ENCODE results near the gene PDAP1.
"Not testable (repeated sequence)": the region's sequence is repeated elsewhere in the genome, so short reads cannot be mapped to it uniquely, and the experiment has no call there.

The PDAP1 gene

GRCh38 chr7:99379043-99379577, 29.3 kb downstream of the PDAP1 start:
- peak; percentile 32 for DNase-seq (ENCODE audit: low read depth)

GRCh38 chr7:99375070-99375807, 33.2 kb downstream of the PDAP1 start:
- DNase-seq (ENCODE audit: low read depth), result peak; percentile 57

- DNase-seq (ENCODE audit: low read depth), result peak; percentile 81
Measured at GRCh38 chr7:99374111-99375064, 34.0 kb downstream of the PDAP1 start, which contains the start of gene ARPC1B. TSS of gene ARPC1B (plus strand) at chr7:99374730. CDS start at chr7:99385715, 10,985 bp downstream.

- no peak for DNase-seq (ENCODE audit: low read depth)
Measured at GRCh38 chr7:99373091-99374066, 35.0 kb downstream of the PDAP1 start.

GRCh38 chr7:99372275-99373090, 35.9 kb downstream of the PDAP1 start:
- no peak for DNase-seq (ENCODE audit: low read depth)

- no peak for DNase-seq (ENCODE audit: low read depth)
Measured at GRCh38 chr7:99371376-99371920, 36.9 kb downstream of the PDAP1 start.

- no peak for DNase-seq (ENCODE audit: low read depth)
Measured at GRCh38 chr7:99369767-99370391, 38.5 kb downstream of the PDAP1 start.

- no peak for DNase-seq (ENCODE audit: low read depth)
Measured at GRCh38 chr7:99368750-99369389, 39.5 kb downstream of the PDAP1 start.

GRCh38 chr7:99366646-99367045, 41.8 kb downstream of the PDAP1 start:
- no peak for DNase-seq (ENCODE audit: low read depth)

GRCh38 chr7:99365318-99366141, 42.9 kb downstream of the PDAP1 start:
- peak; percentile 45 for DNase-seq (ENCODE audit: low read depth)

GRCh38 chr7:99363286-99363685, 45.1 kb downstream of the PDAP1 start:
- no peak for DNase-seq (ENCODE audit: low read depth)

GRCh38 chr7:99362801-99363200, 45.6 kb downstream of the PDAP1 start:
- DNase-seq (ENCODE audit: low read depth), result no peak

- DNase-seq (ENCODE audit: low read depth), result no peak
Measured at GRCh38 chr7:99359465-99360154, 48.8 kb downstream of the PDAP1 start.

- DNase-seq (ENCODE audit: low read depth), result not testable (repeated sequence)
Measured at GRCh38 chr7:99358521-99358920, 49.9 kb downstream of the PDAP1 start.

GRCh38 chr7:99357701-99358490, 50.5 kb downstream of the PDAP1 start:
- DNase-seq (ENCODE audit: low read depth), result no peak

GRCh38 chr7:99355098-99355497, 53.3 kb downstream of the PDAP1 start:
- DNase-seq (ENCODE audit: low read depth), result no peak

GRCh38 chr7:99352247-99352646, 56.1 kb downstream of the PDAP1 start:
- no peak for DNase-seq (ENCODE audit: low read depth)
